GM11168 (cell line): Measurements from ENCODE around the gene YWHAH.

Experiments used
- in situ Hi-C: fragments of 300-500 bp; cut with MboI; formaldehyde crosslinking; loops from one replicate; pipeline ENCODE4 v1.12.0; 2022; ENCODE audit warnings: low sequenced_read_pairs; ENCODE audit not compliant: unreplicated experiment

The YWHAH gene

GRCh38 chr22:31943978-31944699 is at the start of gene YWHAH:
Gene YWHAH (plus strand): TSS chr22:31944535. CDS start chr22:31944734, 199 bp downstream.
- in situ Hi-C loops = no loop called here

DNA sequence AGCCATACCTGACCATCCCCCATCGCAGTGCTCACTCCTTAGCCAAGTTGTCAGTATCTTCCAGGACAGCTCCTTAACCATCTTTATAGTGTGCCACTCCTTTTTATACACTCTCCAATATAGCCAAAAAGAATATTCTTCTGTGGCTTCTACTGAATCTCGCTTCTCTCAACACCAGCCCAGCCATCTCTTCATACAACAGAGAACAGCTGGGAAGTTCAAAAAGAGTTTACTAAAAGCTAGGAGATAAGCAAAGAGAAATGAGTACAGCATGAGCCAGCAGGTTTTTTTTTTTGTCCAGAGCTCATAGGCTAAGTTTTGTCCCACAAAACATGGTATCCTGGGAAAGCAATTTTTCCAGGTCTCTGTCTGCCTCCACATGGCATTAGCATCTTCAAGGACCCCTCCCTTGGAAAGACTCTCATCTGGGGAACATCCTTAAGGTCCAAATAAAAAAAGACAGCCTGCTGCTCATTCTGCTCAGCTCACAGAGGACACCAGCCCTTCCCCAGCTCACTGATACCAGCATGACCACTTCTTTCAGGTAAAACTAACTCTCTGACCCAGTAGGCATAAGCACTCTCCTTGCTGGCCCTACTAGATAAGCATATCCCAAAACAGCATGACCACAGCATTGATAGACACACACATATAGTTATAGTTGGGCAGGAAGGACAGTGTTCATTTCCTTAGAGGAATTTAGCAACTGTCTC is 48.8 kb upstream of the YWHAH start:
- in situ Hi-C loops = no loop called here

DNA sequence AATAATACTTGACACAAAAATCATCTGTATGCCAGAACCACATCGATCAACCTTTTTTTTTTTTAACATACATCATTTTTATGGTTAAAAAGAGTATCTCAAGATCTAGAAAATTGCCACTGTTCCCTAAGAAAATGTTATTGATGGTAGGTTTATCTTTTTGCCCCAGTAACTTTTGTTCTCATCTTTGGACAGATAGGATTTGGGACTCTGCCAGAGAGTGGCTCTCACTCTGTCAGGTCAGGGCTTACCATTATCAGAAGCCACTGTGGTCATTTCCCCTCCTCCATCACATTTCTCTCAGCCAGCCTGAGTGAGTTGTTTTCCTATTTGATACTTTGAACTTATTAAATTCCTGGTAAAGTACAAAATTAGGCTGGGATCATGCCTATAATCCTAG is 47.9 kb upstream of the YWHAH start:
- in situ Hi-C loops = no loop called here

DNA sequence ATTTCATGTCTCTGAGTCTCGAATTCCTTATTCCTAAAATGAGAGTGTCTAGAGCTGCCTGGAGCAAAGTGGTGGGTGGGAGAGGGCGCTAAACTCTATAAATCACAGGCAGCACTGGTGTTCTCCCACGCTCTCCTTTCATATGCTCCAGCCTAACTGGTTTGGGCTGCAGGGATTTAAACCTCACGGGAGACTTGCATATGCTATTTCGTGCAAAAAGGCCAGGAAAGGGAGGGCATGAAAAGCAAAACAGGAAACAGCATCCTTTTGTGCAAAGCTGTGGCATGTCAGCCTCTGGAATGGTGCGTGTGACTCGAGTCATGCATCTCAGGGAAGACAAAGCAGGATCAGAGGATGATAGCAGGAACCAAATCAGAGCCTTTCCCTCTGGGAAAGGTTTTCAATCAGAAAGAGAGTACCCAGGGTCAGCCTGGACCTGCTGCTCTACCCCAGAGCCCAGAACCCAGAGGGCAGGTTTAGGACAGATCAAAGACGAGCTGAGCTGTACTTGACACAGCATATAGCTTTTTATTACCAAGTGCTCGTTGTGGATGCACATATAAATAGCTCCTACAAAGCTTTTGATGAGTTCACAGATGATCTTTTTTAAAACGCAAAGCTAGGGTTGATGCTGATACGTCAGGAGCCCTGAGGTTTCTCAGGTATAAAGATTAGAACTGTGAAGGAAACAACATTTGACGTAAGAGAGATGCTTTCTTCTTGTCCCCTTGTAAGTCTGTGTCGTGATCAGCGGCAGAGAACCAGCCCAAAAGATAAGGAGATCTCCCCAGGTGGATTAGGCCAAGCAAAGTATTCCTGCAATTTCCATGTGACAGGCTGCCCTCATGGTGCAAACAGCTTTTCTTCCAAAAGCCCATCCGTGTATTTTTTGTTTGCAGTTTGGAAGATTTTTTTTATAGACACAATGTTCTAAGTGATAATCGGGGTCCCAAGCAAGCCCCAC is 46.2 kb upstream of the YWHAH start:
- in situ Hi-C loops = no loop called here

- in situ Hi-C loops = no loop called here
These were observed 45.4 kb upstream of the YWHAH start for GRCh38 chr22:31898926-31899325.

DNA sequence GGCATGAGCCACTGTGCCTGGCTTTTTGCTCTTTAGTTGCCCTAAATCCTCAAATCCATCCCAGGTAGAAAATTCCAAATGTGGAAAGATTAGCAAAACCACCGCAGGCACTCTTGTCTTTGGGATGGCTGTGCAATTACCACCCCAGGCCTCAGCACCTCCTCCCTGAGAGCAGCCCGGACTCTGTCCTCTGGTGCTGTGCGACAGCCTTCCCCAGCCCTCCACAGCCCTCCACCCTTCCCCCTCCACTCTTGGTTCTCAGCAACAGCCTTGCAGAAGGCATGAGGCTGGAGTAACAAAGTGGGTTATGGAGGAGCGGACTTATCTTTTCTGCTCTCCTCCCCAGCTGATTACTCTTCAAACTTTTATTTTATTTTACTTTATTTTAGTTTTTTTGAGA is 44.7 kb upstream of the YWHAH start:
- in situ Hi-C loops = no loop called here

- in situ Hi-C loops = no loop called here
These were observed 42.8 kb upstream of the YWHAH start for GRCh38 chr22:31901388-31902137.

DNA sequence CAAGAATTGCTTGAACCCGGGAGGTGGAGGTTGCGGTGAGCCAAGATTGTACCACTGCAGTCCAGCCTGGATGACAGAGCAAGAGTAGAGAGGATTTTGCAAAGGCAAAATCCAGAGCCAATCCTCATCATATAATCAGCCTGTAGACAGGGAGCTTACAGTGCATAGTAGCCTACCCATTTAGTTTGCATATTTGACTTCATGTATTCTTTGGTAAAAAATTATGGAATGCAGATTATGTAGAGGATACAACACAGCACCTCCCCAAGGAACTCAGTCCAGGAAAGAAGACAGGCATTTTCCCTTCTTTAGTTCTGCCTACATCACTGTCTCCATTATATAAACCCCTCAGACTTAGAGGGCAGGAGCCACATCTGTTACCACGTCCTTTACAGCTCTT is 39.7 kb upstream of the YWHAH start:
- in situ Hi-C loops = no loop called here

DNA sequence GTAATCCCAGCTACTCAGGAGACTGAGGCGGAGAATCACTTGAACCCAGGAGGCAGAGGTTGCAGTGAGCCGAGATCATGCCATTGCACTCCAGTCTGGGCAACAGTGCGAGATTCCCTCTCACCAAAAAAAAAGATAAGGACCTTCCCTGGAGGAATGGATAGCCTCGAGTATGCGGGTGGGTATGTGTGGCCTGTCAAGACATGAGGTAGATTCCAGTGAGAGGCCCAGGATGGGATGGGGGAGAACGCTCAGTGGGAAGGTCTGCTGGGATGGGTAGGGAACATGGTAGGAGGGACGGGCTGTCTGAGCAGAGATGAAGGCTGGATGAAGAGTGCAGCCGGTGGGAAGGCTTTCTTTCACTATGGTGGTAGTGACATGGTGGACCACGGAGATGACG is 39.0 kb upstream of the YWHAH start:
- in situ Hi-C loops = no loop called here

DNA sequence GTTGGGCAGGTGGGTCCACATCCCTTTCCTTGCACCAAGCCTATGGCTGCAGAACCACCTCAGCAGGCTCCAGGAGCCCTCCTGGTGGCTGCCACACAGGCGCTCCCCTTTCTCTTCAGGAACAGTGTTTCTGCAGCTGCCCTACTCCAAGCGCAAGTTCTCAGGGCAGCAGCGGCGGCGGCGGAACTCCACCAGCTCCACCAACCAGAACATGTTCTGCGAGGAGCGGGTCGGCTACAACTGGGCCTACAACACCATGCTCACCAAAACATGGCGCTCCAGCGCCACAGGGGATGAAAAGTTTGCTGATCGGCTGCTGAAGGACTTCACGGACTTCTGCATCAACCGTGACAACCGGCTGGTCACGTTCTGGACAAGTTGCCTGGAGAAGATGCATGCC is 38.2 kb upstream of the YWHAH start:
- in situ Hi-C loops = no loop called here

GRCh38 chr22:31906569-31906968 is 37.8 kb upstream of the YWHAH start:
- in situ Hi-C loops = no loop called here

DNA sequence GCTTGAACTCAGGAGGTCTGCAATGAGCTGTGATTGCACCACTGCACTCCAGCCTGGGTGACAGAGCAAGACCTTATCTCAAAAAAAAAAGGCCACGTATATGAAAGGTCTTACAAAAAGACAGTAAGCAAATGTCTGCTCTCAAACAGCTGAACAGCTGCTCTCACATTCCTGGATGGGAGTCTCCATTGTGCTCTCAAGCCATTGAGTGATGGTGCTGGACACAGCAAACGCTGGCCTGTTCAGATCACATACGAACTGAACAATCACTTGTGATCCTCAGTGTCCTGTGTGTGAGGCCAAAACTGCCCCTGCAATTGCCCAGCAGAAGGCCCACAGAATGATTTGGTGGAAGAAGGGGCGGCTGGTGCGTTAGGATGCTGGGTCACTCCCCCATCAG is 34.4 kb upstream of the YWHAH start:
- in situ Hi-C loops = no loop called here

DNA sequence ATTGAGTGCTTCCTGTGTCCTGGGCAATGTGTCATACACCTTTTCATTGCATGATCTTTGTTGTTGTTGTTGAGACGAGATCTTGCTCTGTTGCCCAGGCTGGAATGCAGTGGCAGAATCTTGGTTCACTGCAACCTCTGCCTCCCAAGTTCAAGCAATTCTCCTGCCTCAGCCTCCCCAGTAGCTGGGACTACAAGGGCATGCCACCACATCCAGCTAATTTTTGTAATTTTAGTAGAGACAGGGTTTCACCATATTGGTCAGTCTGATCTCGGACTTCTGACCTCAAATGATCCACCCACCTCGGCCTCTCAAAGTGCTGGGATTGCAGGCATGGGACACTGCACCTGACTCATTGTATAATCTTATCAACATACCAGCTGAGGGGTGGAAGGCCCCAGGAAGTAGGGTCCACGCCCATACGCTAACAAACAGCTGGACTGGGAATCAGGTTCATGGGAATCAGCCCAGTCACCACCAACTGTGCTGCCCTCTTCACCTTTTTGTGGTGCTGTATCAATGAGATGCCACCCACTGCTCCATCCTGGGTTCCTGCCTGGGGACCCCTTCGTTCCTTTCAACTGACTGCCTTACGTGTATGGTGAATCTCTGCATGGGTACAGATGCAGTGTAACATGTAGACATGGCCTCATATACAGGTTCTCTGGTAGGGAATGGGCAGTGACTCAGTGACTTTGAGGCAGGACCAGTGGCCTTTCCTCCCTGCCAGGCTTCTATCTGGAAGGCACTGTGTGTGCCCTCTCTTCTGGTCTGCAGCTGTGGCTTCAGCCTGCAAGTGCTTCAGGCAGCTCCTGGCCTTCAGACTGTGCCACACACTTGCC is 32.5 kb upstream of the YWHAH start:
- in situ Hi-C loops = no loop called here

DNA sequence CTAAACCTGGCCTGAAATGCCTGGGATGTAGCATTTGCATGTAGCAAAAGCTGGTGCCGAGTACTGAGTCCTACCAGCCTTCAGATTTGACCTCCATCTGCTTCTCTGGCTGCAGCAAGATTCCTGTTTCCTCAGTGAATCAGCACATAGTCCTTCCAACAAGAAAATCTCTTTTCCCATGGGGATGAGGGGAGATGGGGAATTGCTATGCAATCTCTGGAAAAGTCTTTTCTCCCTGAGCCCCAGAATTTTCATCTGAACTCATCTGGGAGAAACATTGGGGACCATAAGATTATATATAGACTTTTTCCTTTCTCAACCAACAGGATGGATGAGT is 32.0 kb upstream of the YWHAH start:
- in situ Hi-C loops = no loop called here

DNA sequence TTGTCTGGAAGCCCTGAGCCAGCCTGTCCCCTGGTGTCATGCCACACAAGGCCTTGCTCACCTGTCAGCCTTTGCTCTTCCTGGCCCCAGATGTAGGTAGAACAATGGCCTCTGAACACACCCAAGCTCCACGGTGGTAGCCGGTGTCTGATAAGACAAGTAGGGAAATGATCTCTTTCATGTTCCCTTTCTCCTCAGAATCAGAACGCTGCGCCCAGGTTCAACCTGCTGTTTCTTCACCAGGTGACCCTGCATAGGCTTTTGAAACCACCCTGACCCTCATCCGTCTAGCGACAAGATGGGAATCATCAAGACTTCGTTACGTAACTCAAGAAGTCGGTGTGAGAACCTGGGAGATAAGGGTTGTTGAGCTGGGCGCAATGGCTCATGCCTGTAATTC is 28.7 kb upstream of the YWHAH start:
- in situ Hi-C loops = no loop called here

- in situ Hi-C loops = no loop called here
These were observed 27.0 kb upstream of the YWHAH start for GRCh38 chr22:31917227-31917921.

DNA sequence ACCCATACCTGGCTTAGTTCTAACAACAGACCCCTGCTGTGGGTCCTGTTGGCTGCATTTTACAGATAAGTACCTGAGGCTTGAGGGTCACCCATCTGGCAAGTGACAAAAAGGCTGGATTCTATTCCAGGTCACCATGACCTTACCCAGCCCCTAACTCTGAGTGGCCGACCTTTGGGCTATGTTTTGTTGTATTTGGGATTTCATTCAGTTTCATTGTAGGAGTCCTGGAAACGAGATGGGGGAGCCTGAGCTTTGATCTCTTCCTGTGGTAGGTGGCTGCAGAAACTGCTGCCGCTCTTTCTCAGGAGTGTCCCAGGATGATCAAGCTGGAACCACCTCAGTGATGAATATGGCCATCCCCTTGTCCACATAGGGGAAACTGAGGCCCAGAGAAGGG is 24.6 kb upstream of the YWHAH start:
- in situ Hi-C loops = no loop called here

DNA sequence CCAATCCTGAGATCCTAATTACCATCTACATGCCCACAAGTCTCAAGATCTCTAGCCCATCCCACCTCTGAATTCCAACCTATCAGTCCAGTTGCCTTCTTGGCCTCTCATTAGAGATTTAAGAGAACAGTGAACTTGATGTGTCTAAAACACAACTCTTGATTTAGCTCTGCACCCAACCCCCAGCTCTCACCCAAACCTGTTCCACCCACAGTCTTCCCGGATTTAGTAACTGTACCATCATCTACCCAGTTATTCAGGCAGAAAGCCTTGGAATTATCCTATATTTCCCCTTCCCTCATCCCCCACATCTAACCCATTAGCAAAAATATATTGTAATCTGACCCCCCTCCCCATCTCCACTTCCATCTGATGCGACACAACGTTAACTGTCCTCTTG is 24.0 kb upstream of the YWHAH start:
- in situ Hi-C loops = no loop called here

- in situ Hi-C loops = no loop called here
These were observed 23.2 kb upstream of the YWHAH start for GRCh38 chr22:31921106-31921505.
